ENCODE data around the gene CBX7. TPM values are rescaled to one million over a fixed set of nuclear protein-coding genes. Genes with fewer than 3 reads are reported as not detected.

CBX7 gene
- total and polyA plus RNA-seq, 4 donors, result 2.2 to 21.8 (median 14.9) TPM

DNA sequence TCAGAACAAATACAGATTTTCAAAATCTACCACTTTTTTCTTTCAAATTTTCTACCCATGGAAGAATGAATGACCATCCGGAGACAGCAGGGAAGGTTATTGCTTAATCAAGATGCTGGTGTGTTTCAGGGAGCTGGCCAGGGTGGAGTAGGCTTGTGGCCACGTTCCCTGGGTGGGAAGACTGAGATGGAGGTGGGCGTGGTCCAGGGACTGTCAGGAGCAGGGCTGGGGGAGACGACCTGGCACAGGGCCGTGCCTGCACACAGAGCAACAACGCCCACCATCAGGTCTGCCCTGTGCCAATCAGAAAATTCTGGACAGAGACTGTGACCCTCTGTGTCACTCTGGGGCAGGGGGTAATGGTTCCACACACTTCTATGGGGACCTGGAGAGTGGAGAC lies 62.6 kb downstream of the CBX7 start:
- peaks cover 0 to 2% (median 0%) of the 10 kb centered on the region in 4 donors for H3K27me3 ChIP-seq (ENCODE audit: control insufficient read depth in 4 of 4, insufficient read depth in 4 of 4, low read length in 3 of 4)
- no peaks in the 10 kb centered on the region for H3K4me1 ChIP-seq (ENCODE audit: control insufficient read depth in 4 of 4, insufficient read depth in 4 of 4, low read length in 3 of 4)
- H3K4me3 ChIP-seq (ENCODE audit: low read depth in 1 of 3, low read length in 3 of 3), result no peak overlapping the region
- no peaks in the 10 kb centered on the region for H3K36me3 ChIP-seq (ENCODE audit: control insufficient read depth in 4 of 4, insufficient read depth in 3 of 4, low read depth in 1 of 4, low read length in 3 of 4)
- no peak for DNase-seq (ENCODE audit: low spot score)
- no peaks in the 10 kb centered on the region for H3K9me3 ChIP-seq (ENCODE audit: control insufficient read depth in 4 of 4, low read length in 3 of 4)
- WGBS, result 67% methylated on average over 6 of the region's 6 CpGs
- H3K27ac ChIP-seq (ENCODE audit: low read depth in 1 of 2, low read length in 2 of 2), result peak overlapping the region in 1 of 2 donors; percentile 16
- H3K9ac ChIP-seq (ENCODE audit: low read depth in 1 of 2, low read length in 2 of 2), result no peak overlapping the region
- no peak for TF ChIP-seq FOXA1 (IDR thresholded peaks at IDR 0.05)
- no peak for TF ChIP-seq ATF3 (IDR thresholded peaks at IDR 0.05)
- no peak for TF ChIP-seq RAD21 (IDR thresholded peaks at IDR 0.05)
- no peak for TF ChIP-seq RXRA (IDR thresholded peaks at IDR 0.05)
- no peak for TF ChIP-seq JUND (IDR thresholded peaks at IDR 0.05)
- no peak for TF ChIP-seq MAX (IDR thresholded peaks at IDR 0.05)
- no peak for TF ChIP-seq YY1 (IDR thresholded peaks at IDR 0.05)
- no peak for TF ChIP-seq FOXA2 (IDR thresholded peaks at IDR 0.05)
- TF ChIP-seq, protein P1, sequence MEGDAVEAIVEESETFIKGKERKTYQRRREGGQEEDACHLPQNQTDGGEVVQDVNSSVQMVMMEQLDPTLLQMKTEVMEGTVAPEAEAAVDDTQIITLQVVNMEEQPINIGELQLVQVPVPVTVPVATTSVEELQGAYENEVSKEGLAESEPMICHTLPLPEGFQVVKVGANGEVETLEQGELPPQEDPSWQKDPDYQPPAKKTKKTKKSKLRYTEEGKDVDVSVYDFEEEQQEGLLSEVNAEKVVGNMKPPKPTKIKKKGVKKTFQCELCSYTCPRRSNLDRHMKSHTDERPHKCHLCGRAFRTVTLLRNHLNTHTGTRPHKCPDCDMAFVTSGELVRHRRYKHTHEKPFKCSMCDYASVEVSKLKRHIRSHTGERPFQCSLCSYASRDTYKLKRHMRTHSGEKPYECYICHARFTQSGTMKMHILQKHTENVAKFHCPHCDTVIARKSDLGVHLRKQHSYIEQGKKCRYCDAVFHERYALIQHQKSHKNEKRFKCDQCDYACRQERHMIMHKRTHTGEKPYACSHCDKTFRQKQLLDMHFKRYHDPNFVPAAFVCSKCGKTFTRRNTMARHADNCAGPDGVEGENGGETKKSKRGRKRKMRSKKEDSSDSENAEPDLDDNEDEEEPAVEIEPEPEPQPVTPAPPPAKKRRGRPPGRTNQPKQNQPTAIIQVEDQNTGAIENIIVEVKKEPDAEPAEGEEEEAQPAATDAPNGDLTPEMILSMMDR (IDR thresholded peaks at IDR 0.05; ENCODE audit: low read depth, low read length, missing input control), result no peak
- TF ChIP-seq TAF1 (conservative IDR thresholded peaks at IDR 0.05), result no peak
- TF ChIP-seq GABPA (IDR thresholded peaks at IDR 0.05 in 1 of 2, conservative IDR thresholded peaks at IDR 0.05 in 1 of 2), result no peak
- no peak for TF ChIP-seq EGR1 (IDR thresholded peaks at IDR 0.05; ENCODE audit: low read depth in 2 of 2)
- TF ChIP-seq NR2F2 (IDR thresholded peaks at IDR 0.05), result no peak
- TF ChIP-seq HNF4G (IDR thresholded peaks at IDR 0.05), result no peak

DNA sequence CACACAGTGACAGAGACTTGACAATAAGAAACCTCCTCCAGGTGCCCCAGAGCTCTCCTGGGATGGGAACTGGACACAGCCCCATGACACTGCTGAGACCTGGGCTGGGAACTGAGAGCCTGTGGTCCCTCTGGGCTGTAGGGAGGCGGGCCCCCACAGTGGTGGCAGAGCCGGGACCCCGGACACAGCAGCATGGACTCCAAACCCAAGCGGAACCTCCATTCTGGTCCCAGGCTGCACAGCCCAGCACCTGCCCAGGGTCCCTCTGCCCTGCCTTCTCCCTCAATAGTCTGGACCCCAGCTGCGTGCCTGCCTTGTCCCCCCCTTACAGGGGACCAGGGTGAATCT lies 63.8 kb downstream of the CBX7 start:
- Histone ChIP-seq H3K4me3 (ENCODE audit: low read depth in 1 of 3, low read length in 3 of 3) (no peak overlapping the region), H3K9ac (ENCODE audit: low read depth in 1 of 2, low read length in 2 of 2) (no peak overlapping the region), H3K27me3 (ENCODE audit: control insufficient read depth in 4 of 4, insufficient read depth in 4 of 4, low read length in 3 of 4) (peaks cover 0 to 2% (median 0%) of the 10 kb centered on the region in 4 donors), H3K4me1 (ENCODE audit: control insufficient read depth in 4 of 4, insufficient read depth in 4 of 4, low read length in 3 of 4) (no peaks in the 10 kb centered on the region), H3K27ac (ENCODE audit: low read depth in 1 of 2, low read length in 2 of 2) (no peak overlapping the region), H3K36me3 (ENCODE audit: control insufficient read depth in 4 of 4, insufficient read depth in 3 of 4, low read depth in 1 of 4, low read length in 3 of 4) (no peaks in the 10 kb centered on the region), H3K9me3 (ENCODE audit: control insufficient read depth in 4 of 4, low read length in 3 of 4) (no peaks in the 10 kb centered on the region)
- TF ChIP-seq EGR1 (IDR thresholded peaks at IDR 0.05; ENCODE audit: low read depth in 2 of 2) (no peak), JUND (IDR thresholded peaks at IDR 0.05) (no peak), TAF1 (conservative IDR thresholded peaks at IDR 0.05) (no peak), ATF3 (IDR thresholded peaks at IDR 0.05) (no peak), YY1 (IDR thresholded peaks at IDR 0.05) (no peak), HNF4G (IDR thresholded peaks at IDR 0.05) (no peak), FOXA1 (IDR thresholded peaks at IDR 0.05) (no peak), GABPA (IDR thresholded peaks at IDR 0.05 in 1 of 2, conservative IDR thresholded peaks at IDR 0.05 in 1 of 2) (no peak), HNF4A (conservative IDR thresholded peaks at IDR 0.05) (no peak), NR2F2 (IDR thresholded peaks at IDR 0.05) (no peak), RXRA (IDR thresholded peaks at IDR 0.05) (no peak), RAD21 (IDR thresholded peaks at IDR 0.05) (no peak), MAX (IDR thresholded peaks at IDR 0.05) (no peak), FOXA2 (IDR thresholded peaks at IDR 0.05) (no peak), SP1 (IDR thresholded peaks at IDR 0.05) (no peak), REST (IDR thresholded peaks at IDR 0.05) (no peak)
- TF ChIP-seq, protein P1 (IDR thresholded peaks at IDR 0.05; ENCODE audit: low read depth, low read length, missing input control), result no peak
- TF ChIP-seq, protein P2, sequence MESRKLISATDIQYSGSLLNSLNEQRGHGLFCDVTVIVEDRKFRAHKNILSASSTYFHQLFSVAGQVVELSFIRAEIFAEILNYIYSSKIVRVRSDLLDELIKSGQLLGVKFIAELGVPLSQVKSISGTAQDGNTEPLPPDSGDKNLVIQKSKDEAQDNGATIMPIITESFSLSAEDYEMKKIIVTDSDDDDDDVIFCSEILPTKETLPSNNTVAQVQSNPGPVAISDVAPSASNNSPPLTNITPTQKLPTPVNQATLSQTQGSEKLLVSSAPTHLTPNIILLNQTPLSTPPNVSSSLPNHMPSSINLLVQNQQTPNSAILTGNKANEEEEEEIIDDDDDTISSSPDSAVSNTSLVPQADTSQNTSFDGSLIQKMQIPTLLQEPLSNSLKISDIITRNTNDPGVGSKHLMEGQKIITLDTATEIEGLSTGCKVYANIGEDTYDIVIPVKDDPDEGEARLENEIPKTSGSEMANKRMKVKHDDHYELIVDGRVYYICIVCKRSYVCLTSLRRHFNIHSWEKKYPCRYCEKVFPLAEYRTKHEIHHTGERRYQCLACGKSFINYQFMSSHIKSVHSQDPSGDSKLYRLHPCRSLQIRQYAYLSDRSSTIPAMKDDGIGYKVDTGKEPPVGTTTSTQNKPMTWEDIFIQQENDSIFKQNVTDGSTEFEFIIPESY (IDR thresholded peaks at IDR 0.05), result no peak
- 82% methylated on average over 5 of the region's 5 CpGs for WGBS
- no peak for DNase-seq (ENCODE audit: low spot score)
